DND-41 (cell line): ENCODE measurements around the gene B4GALNT1.

Experiments used
- CTCF ChIP-seq: IDR thresholded peaks from 2 replicates; pipeline ENCODE4 v1.5.1; 2012; ENCODE audit warnings: borderline replicate concordance, low read length, moderate library complexity, mild to moderate bottlenecking; ENCODE audit not compliant: poor library complexity, severe bottlenecking; ENCODE audit errors: extremely low read depth
- EZH2 ChIP-seq: IDR thresholded peaks from 3 replicates; pipeline ENCODE4 v1.6.1; 2012; ENCODE audit warnings: borderline replicate concordance, low read depth, mild to moderate bottlenecking, moderate library complexity, low read length, inconsistent platforms; ENCODE audit not compliant: severe bottlenecking

DNA sequence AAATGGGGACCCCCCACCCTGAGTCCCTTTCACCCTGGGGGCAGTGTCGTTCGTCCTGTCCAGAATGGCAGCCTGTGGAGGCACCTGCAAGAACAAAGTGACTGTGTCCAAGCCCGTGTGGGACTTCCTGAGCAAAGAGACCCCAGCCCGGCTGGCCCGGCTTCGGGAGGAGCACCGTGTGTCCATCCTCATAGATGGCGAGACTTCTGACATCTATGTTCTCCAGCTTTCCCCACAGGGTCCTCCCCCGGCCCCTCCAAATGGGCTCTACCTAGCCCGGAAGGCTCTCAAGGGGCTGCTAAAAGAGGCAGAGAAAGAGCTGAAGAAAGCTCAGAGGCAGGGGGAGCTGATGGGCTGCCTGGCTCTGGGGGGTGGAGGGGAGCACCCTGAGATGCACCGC, 26.2 kb downstream of the B4GALNT1 start:
- TF ChIP-seq CTCF, result no peak
- no peak for TF ChIP-seq EZH2
